CD14-positive monocyte (primary cell): Measurements from ENCODE around the gene CRAT. TPM values are rescaled to one million over a fixed set of nuclear protein-coding genes. Genes with fewer than 3 reads are reported as not detected.

ENCODE experiments used
- DNase-seq, 3 donors: peaks; one replicate each; pipeline ENCODE4 v3.0.0-alpha.2; 2011 to 2022
- H2AFZ ChIP-seq: 2 replicates; pipeline ENCODE4 v1.6.0; 2012; ENCODE audit warnings: mild to moderate bottlenecking, low read depth, low read length, inconsistent platforms; ENCODE audit not compliant: insufficient read depth, poor library complexity, severe bottlenecking
- H3K27ac ChIP-seq, 2 donors: 1 replicate in 1 of 2; 2 replicates in 1 of 2; pipeline ENCODE4 v1.5.1; 2012 to 2013; ENCODE audit warnings: low read length in 2 of 2, control low read depth in 1 of 2, inconsistent platforms in 1 of 2, low read depth in 1 of 2, mild to moderate bottlenecking in 1 of 2
- H3K27me3 ChIP-seq, 2 donors: one replicate each; pipeline versions ENCODE4 v1.6.0 to v1.6.1; 2011 to 2013; ENCODE audit warnings: low read length in 2 of 2; ENCODE audit not compliant: control insufficient read depth in 2 of 2, insufficient read depth in 2 of 2
- H3K36me3 ChIP-seq, 2 donors: replicated peaks in 1 of 2; 1 replicate in 1 of 2; 2 replicates in 1 of 2; pipeline versions ENCODE4 v1.5.1 to v1.6.1; 2012 to 2013; ENCODE audit warnings: low read length in 2 of 2, control low read depth in 1 of 2, inconsistent platforms in 1 of 2, mild to moderate bottlenecking in 1 of 2; ENCODE audit not compliant: insufficient read depth in 2 of 2, control insufficient read depth in 1 of 2
- H3K4me1 ChIP-seq, 2 donors: 1 replicate in 1 of 2; 2 replicates in 1 of 2; pipeline versions ENCODE4 v1.5.1 to v1.6.1; 2012 to 2013; ENCODE audit warnings: low read length in 2 of 2, control low read depth in 1 of 2, inconsistent platforms in 1 of 2, mild to moderate bottlenecking in 1 of 2, moderate library complexity in 1 of 2; ENCODE audit not compliant: insufficient read depth in 2 of 2, control insufficient read depth in 1 of 2
- H3K4me2 ChIP-seq: replicated peaks from 2 replicates; pipeline ENCODE3; 2012; ENCODE audit warnings: low read length, moderate library complexity, mild to moderate bottlenecking; ENCODE audit not compliant: poor library complexity, severe bottlenecking; ENCODE audit errors: extremely low read depth
- H3K4me3 ChIP-seq, 3 experiments: fragments of 200-600 bp in 1 of 3; sonication (generic) in 1 of 3; replicated peaks in 1 of 3; 1 replicate in 2 of 3; 2 replicates in 1 of 3; pipeline ENCODE4 v1.5.1; 2011 to 2013; ENCODE audit warnings: low read length in 3 of 3, mild to moderate bottlenecking in 3 of 3, control low read depth in 2 of 3, low read depth in 2 of 3, inconsistent platforms in 1 of 3, moderate library complexity in 1 of 3
- H3K79me2 ChIP-seq: 2 replicates; pipeline ENCODE4 v1.6.0; 2012; ENCODE audit warnings: mild to moderate bottlenecking, control low read depth, inconsistent platforms, low read length, moderate library complexity; ENCODE audit not compliant: insufficient read depth
- H3K9ac ChIP-seq: 2 replicates; pipeline ENCODE4 v1.6.0; 2017; ENCODE audit warnings: low read length, mild to moderate bottlenecking; ENCODE audit not compliant: insufficient read depth, poor library complexity, severe bottlenecking
- H3K9me3 ChIP-seq, 2 donors: replicated peaks in 1 of 2; 1 replicate in 1 of 2; 2 replicates in 1 of 2; pipeline versions ENCODE4 v1.5.1 to v1.6.1; 2012 to 2013; ENCODE audit warnings: low read length in 2 of 2, control low read depth in 1 of 2; ENCODE audit not compliant: control insufficient read depth in 1 of 2, insufficient read depth in 1 of 2
- H4K20me1 ChIP-seq: 2 replicates; pipeline ENCODE4 v1.6.0; 2012; ENCODE audit warnings: mild to moderate bottlenecking, low read length, control low read depth, moderate library complexity; ENCODE audit not compliant: insufficient read depth
- H3K27ac Mint-ChIP-seq, 7 donors: one replicate each; pipeline ENCODE4 v1.8.0; 2020; ENCODE audit warnings: mild to moderate bottlenecking in 7 of 7, mixed read lengths in 7 of 7, moderate library complexity in 6 of 7, inconsistent platforms in 2 of 7
- H3K27me3 Mint-ChIP-seq, 3 donors: one replicate each; pipeline ENCODE4 v1.8.0; 2021 to 2022; ENCODE audit warnings: low read depth in 3 of 3, mild to moderate bottlenecking in 3 of 3, mixed read lengths in 3 of 3, moderate library complexity in 3 of 3, inconsistent platforms in 1 of 3
- H3K36me3 Mint-ChIP-seq, 2 donors: one replicate each; pipeline ENCODE4 v1.8.0; 2020; ENCODE audit warnings: mixed read lengths in 2 of 2, inconsistent platforms in 1 of 2, mild to moderate bottlenecking in 1 of 2
- H3K4me1 Mint-ChIP-seq: one replicate; pipeline ENCODE4 v1.8.0; 2020; ENCODE audit warnings: mild to moderate bottlenecking, mixed read lengths
- H3K4me3 Mint-ChIP-seq, 2 donors: one replicate each; pipeline ENCODE4 v1.8.0; 2020; ENCODE audit warnings: mild to moderate bottlenecking in 2 of 2, mixed read lengths in 2 of 2, moderate library complexity in 1 of 2
- H3K9me3 Mint-ChIP-seq, 7 donors: one replicate each; pipeline ENCODE4 v1.8.0; 2020 to 2022; ENCODE audit warnings: mixed read lengths in 7 of 7, mild to moderate bottlenecking in 6 of 7, moderate library complexity in 6 of 7, inconsistent platforms in 2 of 7
- CTCF ChIP-seq: fragments of 200-600 bp; IDR thresholded peaks from one replicate; pipeline ENCODE4 v1.8.0; 2022; ENCODE audit warnings: antibody characterized with exemption, mild to moderate bottlenecking
- WGBS: methylation state at CpG from one replicate; pipeline ENCODE4 v1.1.5; 2013; ENCODE audit warnings: missing lambda C conversion rate; ENCODE audit not compliant: insufficient coverage; 5-methylcytosine and 5-hydroxymethylcytosine counted together
- intact Hi-C, 2 donors: fragments of 100-400 bp; cut with micrococcal nuclease; formaldehyde crosslinking; loops; one replicate each; pipeline versions ENCODE4 v1.15.0 to v1.15.1; 2023
- polyA plus RNA-seq, 3 donors: library from polyadenylated mRNA; depleted of rRNA in 1 of 3; unstranded in 2 of 3; stranded (reverse) in 1 of 3; fragments of 300-500 nt in 2 of 3; fragments of >200 nt in 1 of 3; fragmentation: Illumina TruSeq in 2 of 3; gene quantifications; 1 replicate in 2 of 3; 2 replicates in 1 of 3; pipeline ENCODE4 v1.2.3, GENCODE V29; 2012 to 2021

CRAT gene
- polyA plus RNA-seq, 3 donors: 12.2 to 19.4 (median 15.0) TPM

- Histone ChIP-seq H3K9ac (no peak overlapping the region), H3K27ac (no peak overlapping the region), H3K9me3 (no peaks in the 10 kb centered on the region), H3K4me1 (no peaks in the 10 kb centered on the region), H3K79me2 (peaks cover 76% of the 10 kb centered on the region), H3K36me3 (peaks cover 59 to 66% of the 10 kb centered on the region in 2 donors), H4K20me1 (peaks cover 55% of the 10 kb centered on the region), H2AFZ (no peak overlapping the region), H3K27me3 (no peaks in the 10 kb centered on the region), H3K4me2 (no peak overlapping the region), H3K4me3 (no peak overlapping the region)
- Mint-ChIP-seq H3K36me3 (peaks cover 69 to 86% of the 10 kb centered on the region in 2 donors), H3K27ac (peak overlapping the region in 1 of 7 donors; percentile 37), H3K27me3 (peaks cover 0 to 2% (median 0%) of the 10 kb centered on the region in 3 donors), H3K4me3 (no peak overlapping the region), H3K4me1 (peaks cover 7% of the 10 kb centered on the region), H3K9me3 (no peaks in the 10 kb centered on the region)
- intact Hi-C loops: no loop called here
- no peak for DNase-seq
- WGBS: no CpG with 5 or more reads among the region's 1 CpG
- TF ChIP-seq CTCF: no peak
These were observed 11.5 kb upstream of the CRAT start for GRCh38 chr9:129122133-129122532.

GRCh38 chr9:129121483-129121882 lies 10.9 kb upstream of the CRAT start:
- Histone ChIP-seq H3K9ac (no peak overlapping the region), H3K79me2 (peaks cover 76% of the 10 kb centered on the region), H3K4me2 (no peak overlapping the region), H2AFZ (no peak overlapping the region), H3K4me3 (no peak overlapping the region), H3K27ac (peak overlapping the region in 1 of 2 donors; percentile 18), H3K4me1 (no peaks in the 10 kb centered on the region), H3K27me3 (no peaks in the 10 kb centered on the region), H3K9me3 (no peaks in the 10 kb centered on the region), H3K36me3 (peaks cover 52 to 59% of the 10 kb centered on the region in 2 donors), H4K20me1 (peaks cover 48% of the 10 kb centered on the region)
- intact Hi-C loops: no loop called here
- TF ChIP-seq CTCF: no peak
- Mint-ChIP-seq H3K27ac (peak overlapping the region in 1 of 7 donors; percentile 37), H3K9me3 (no peaks in the 10 kb centered on the region), H3K4me3 (no peak overlapping the region), H3K36me3 (peaks cover 64 to 83% of the 10 kb centered on the region in 2 donors), H3K4me1 (peaks cover 7% of the 10 kb centered on the region), H3K27me3 (peaks cover 0 to 2% (median 0%) of the 10 kb centered on the region in 3 donors)
- 93% methylated on average over 3 of the region's 3 CpGs for WGBS
- no peak for DNase-seq
